MCF 10A (cell line): ENCODE results near the gene ST3GAL3. TPM values are rescaled to one million over a fixed set of nuclear protein-coding genes. Genes with fewer than 3 reads are reported as not detected.
A peak's percentile ranks its signal among the peaks of the same experiment; 100 is the strongest.

ENCODE experiments used
- BruUV-seq: library from RNA; stranded (reverse); fragments of 400-500 nt; replicated peaks from 2 replicates; lab custom pipeline; 2021; lab: Mats Ljungman, UMichigan
- CTCF ChIA-PET: fragments of 300-600 bp; sonication (Branson Sonifier 250); formaldehyde crosslinking; extraction: SDS; loops from one replicate; lab custom pipeline; 2021; ENCODE audit warnings: antibody characterized with exemption, inconsistent platforms; lab: Yijun Ruan, JAX
- POLR2A ChIA-PET: fragments of 300-600, 350-650 bp; sonication (Branson Sonifier 250); formaldehyde crosslinking; extraction: SDS; loops from one replicate; lab custom pipeline; 2020; ENCODE audit warnings: antibody characterized with exemption, inconsistent platforms; lab: Yijun Ruan, JAX
- DNase-seq: peaks from one replicate; pipeline ENCODE4 v3.0.0-alpha.2; 2018; ENCODE audit not compliant: unreplicated experiment
- H3K27ac Mint-ChIP-seq: one replicate; pipeline ENCODE4 v1.8.0; 2022; ENCODE audit warnings: mild to moderate bottlenecking, low read depth, mixed read lengths; ENCODE audit not compliant: unreplicated experiment
- H3K27me3 Mint-ChIP-seq: one replicate; pipeline ENCODE4 v1.8.0; 2022; ENCODE audit warnings: mixed read lengths; ENCODE audit not compliant: insufficient read depth, unreplicated experiment
- H3K36me3 Mint-ChIP-seq: one replicate; pipeline ENCODE4 v1.8.0; 2022; ENCODE audit warnings: mild to moderate bottlenecking, moderate library complexity, mixed read lengths; ENCODE audit not compliant: insufficient read depth, unreplicated experiment
- H3K4me1 Mint-ChIP-seq: one replicate; pipeline ENCODE4 v1.8.0; 2022; ENCODE audit warnings: mixed read lengths; ENCODE audit not compliant: insufficient read depth, unreplicated experiment
- H3K4me3 Mint-ChIP-seq: one replicate; pipeline ENCODE4 v1.8.0; 2022; ENCODE audit warnings: mild to moderate bottlenecking, moderate library complexity, mixed read lengths; ENCODE audit not compliant: unreplicated experiment
- H3K9me3 Mint-ChIP-seq: one replicate; pipeline ENCODE4 v1.8.0; 2022; ENCODE audit warnings: mixed read lengths; ENCODE audit not compliant: unreplicated experiment
- CTCF ChIP-seq: fragments of 200-600 bp; IDR thresholded peaks from one replicate; pipeline ENCODE4 v1.8.0; 2022; ENCODE audit warnings: antibody characterized with exemption, mild to moderate bottlenecking; ENCODE audit not compliant: unreplicated experiment
- intact Hi-C: fragments of 100-400 bp; cut with micrococcal nuclease; formaldehyde crosslinking; loops from 2 replicates; pipeline ENCODE4 v1.14.1; 2022
- total RNA-seq: library from RNA; stranded (reverse); gene quantifications from 2 replicates; pipeline ENCODE4 v1.2.3, GENCODE V29; 2022

Gene ST3GAL3
- total RNA-seq, 1 experiment from 2014 or later: 24.2 TPM

DNA sequence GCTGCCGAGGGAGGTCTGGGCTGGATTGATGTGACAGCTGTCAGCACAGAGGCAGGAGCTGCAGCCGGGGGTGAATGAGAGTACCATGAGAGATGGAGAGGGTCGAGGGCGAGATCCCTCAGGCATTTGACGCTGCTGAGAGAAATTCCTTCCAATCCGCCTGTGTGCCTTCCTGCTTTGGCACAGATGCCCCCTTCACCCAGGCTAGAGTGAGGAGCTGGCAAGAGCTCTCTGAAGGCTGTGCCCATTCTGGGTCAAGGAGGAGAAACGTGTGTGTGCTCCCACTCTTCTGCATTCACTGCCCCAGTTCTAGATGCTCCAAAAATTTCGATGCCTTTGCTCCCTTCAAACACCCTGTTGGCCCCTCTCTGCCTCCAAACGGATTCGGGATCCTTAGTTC is 231.0 kb downstream of the ST3GAL3 start:
- Mint-ChIP-seq H3K36me3 (no peaks in the 10 kb centered on the region), H3K27me3 (no peaks in the 10 kb centered on the region), H3K27ac (no peak overlapping the region), H3K9me3 (no peaks in the 10 kb centered on the region), H3K4me3 (no peak overlapping the region), H3K4me1 (peaks cover 12% of the 10 kb centered on the region)
- no peak for DNase-seq
- BruUV-seq: no TSS peak
- intact Hi-C loops: loop anchor here (10.0 kb wide), 2 partner anchors 84 to 704 kb away; no protein-coding TSS in a partner anchor
- POLR2A ChIA-PET: interaction anchor here (0.8 to 1.6 kb wide), 2 partner anchors 36 to 56 kb away, joined by 3 to 4 read pairs; partner anchors contain the start of gene ATP6V0B
- no peak for TF ChIP-seq CTCF
- CTCF ChIA-PET: interaction anchor here (0.5 to 3.0 kb wide), 5 partner anchors 7 to 186 kb away, joined by 3 to 20 read pairs (median 4); no protein-coding TSS in a partner anchor

GRCh38 chr1:43938892-43939587 is 231.7 kb downstream of the ST3GAL3 start:
- CTCF ChIA-PET: interaction anchor here (1.0 to 3.0 kb wide), 3 partner anchors 109 to 178 kb away, joined by 3 to 20 read pairs (median 4); no protein-coding TSS in a partner anchor
- H3K36me3 Mint-ChIP-seq: peaks cover 5% of the 10 kb centered on the region

GRCh38 chr1:43942411-43942810 is 235.1 kb downstream of the ST3GAL3 start:
- DNase-seq: no peak
- intact Hi-C loops: no loop called here
- Mint-ChIP-seq H3K4me1 (peaks cover 16% of the 10 kb centered on the region), H3K36me3 (peaks cover 11% of the 10 kb centered on the region), H3K9me3 (no peaks in the 10 kb centered on the region), H3K27ac (no peak overlapping the region), H3K4me3 (no peak overlapping the region), H3K27me3 (no peaks in the 10 kb centered on the region)
- CTCF ChIA-PET: interaction anchor here (0.7 to 4.3 kb wide), 4 partner anchors 8 to 179 kb away, joined by 3 to 60 read pairs (median 8); partner anchors contain the start of gene ARTN
- POLR2A ChIA-PET: interaction anchor here (1.2 kb wide), 1 partner anchor 7 kb away, joined by 5 read pairs; no protein-coding TSS in a partner anchor
- no TSS peak for BruUV-seq
- no peak for TF ChIP-seq CTCF

More at GRCh38 chr1:43938892-43939587, 231.7 kb downstream of the ST3GAL3 start:
- Mint-ChIP-seq H3K27me3 (no peaks in the 10 kb centered on the region), H3K9me3 (no peaks in the 10 kb centered on the region), H3K27ac (no peak overlapping the region), H3K4me3 (no peak overlapping the region), H3K4me1 (peaks cover 9% of the 10 kb centered on the region)
- DNase-seq: no peak
- BruUV-seq: no TSS peak
- intact Hi-C loops: loop anchor here (10.0 kb wide), 2 partner anchors 84 to 704 kb away; no protein-coding TSS in a partner anchor
- POLR2A ChIA-PET: interaction anchor here (1.6 to 1.8 kb wide), 2 partner anchors 35 to 175 kb away, joined by 4 to 7 read pairs; partner anchors contain the start of gene ATP6V0B
- TF ChIP-seq CTCF: no peak

GRCh38 chr1:43944860-43945259 is 237.5 kb downstream of the ST3GAL3 start:
- ChIA-PET POLR2A (interaction anchor here (1.6 to 2.5 kb wide), 4 partner anchors 9 to 181 kb away, joined by 4 to 21 read pairs (median 8); partner anchors contain the start of gene ATP6V0B), CTCF (interaction anchor here (0.6 to 4.3 kb wide), 5 partner anchors 11 to 181 kb away, joined by 3 to 60 read pairs (median 7); partner anchors contain the start of gene ARTN)
- H3K4me1 Mint-ChIP-seq: peaks cover 22% of the 10 kb centered on the region
- BruUV-seq: no TSS peak
- H3K27ac Mint-ChIP-seq: no peak overlapping the region
- no peaks in the 10 kb centered on the region for H3K9me3 Mint-ChIP-seq
- H3K27me3 Mint-ChIP-seq: no peaks in the 10 kb centered on the region
- TF ChIP-seq CTCF: no peak
- intact Hi-C loops: no loop called here
- DNase-seq: no peak
- peaks cover 11% of the 10 kb centered on the region for H3K36me3 Mint-ChIP-seq
- peak overlapping the region; percentile 99 for H3K4me3 Mint-ChIP-seq
